GF-D8 (cell line): ENCODE measurements around the gene BMPR1A.
"Not testable (repeated sequence)": the region's sequence is repeated elsewhere in the genome, so short reads cannot be mapped to it uniquely, and the experiment has no call there.

Experiments
- DNase-seq: peaks from one replicate; lab custom pipeline; 2025; lab: John Stamatoyannopoulos, UW

The BMPR1A gene

GRCh38 chr10:86969421-86970041, 213.1 kb downstream of the BMPR1A start:
- no peak for DNase-seq

GRCh38 chr10:86970162-86970981, 214.0 kb downstream of the BMPR1A start:
- no peak for DNase-seq

- DNase-seq = no peak
These were observed 214.5 kb downstream of the BMPR1A start for GRCh38 chr10:86970982-86971231.

- no peak for DNase-seq
These were observed 215.0 kb downstream of the BMPR1A start for GRCh38 chr10:86971232-86971991.

- no peak for DNase-seq
These were observed 216.4 kb downstream of the BMPR1A start for GRCh38 chr10:86972613-86973380.

GRCh38 chr10:86974484-86974883, 218.1 kb downstream of the BMPR1A start:
- DNase-seq = no peak

GRCh38 chr10:86976362-86977056, 220.1 kb downstream of the BMPR1A start:
- DNase-seq = no peak

GRCh38 chr10:86978457-86978856, 222.0 kb downstream of the BMPR1A start:
- not testable (repeated sequence) for DNase-seq

- no peak for DNase-seq
These were observed 222.9 kb downstream of the BMPR1A start for GRCh38 chr10:86979296-86979818.

GRCh38 chr10:86979977-86980448, 223.6 kb downstream of the BMPR1A start:
- DNase-seq = no peak

- DNase-seq = not testable (repeated sequence)
These were observed 224.6 kb downstream of the BMPR1A start for GRCh38 chr10:86981020-86981419.

GRCh38 chr10:86981716-86982115, 225.3 kb downstream of the BMPR1A start:
- no peak for DNase-seq
